GF-D8 (cell line): ENCODE data around the gene FH.

ENCODE experiments used
- DNase-seq: peaks from one replicate; lab custom pipeline; 2025; lab: John Stamatoyannopoulos, UW

The FH gene

GRCh38 chr1:241457421-241457820 is 62.1 kb downstream of the FH start:
- DNase-seq = no peak

GRCh38 chr1:241456743-241457142 is 62.8 kb downstream of the FH start:
- no peak for DNase-seq

- DNase-seq = no peak
These were observed 65.8 kb downstream of the FH start for GRCh38 chr1:241453732-241454131.

- DNase-seq = no peak
These were observed 67.6 kb downstream of the FH start for GRCh38 chr1:241451956-241452355.
